HTR-8/SVneo (cell line): ENCODE measurements around the gene AFP.
A peak's percentile ranks its signal among the peaks of the same experiment; 100 is the strongest.

Experiments
- DNase-seq: peaks from one replicate; pipeline ENCODE4 v3.0.0; 2011; ENCODE audit warnings: low spot score, mixed read lengths; ENCODE audit not compliant: insufficient read length
- FAIRE-seq: peaks from 2 replicates; lab custom pipeline; 2011; peaks lifted over from hg19 to GRCh38; lab: Jason Lieb, UNC

AFP gene

DNA sequence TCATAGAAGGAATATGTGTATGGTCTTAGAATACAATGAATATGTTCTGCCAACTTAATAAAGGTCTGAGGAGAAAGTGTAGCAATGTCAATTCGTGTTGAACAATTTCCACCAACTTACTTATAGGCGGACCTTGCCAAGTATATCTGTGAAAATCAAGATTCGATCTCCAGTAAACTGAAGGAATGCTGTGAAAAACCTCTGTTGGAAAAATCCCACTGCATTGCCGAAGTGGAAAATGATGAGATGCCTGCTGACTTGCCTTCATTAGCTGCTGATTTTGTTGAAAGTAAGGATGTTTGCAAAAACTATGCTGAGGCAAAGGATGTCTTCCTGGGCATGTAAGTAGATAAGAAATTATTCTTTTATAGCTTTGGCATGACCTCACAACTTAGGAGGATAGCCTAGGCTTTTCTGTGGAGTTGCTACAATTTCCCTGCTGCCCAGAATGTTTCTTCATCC lies 22.7 kb upstream of the AFP start:
- no peak for FAIRE-seq

DNA sequence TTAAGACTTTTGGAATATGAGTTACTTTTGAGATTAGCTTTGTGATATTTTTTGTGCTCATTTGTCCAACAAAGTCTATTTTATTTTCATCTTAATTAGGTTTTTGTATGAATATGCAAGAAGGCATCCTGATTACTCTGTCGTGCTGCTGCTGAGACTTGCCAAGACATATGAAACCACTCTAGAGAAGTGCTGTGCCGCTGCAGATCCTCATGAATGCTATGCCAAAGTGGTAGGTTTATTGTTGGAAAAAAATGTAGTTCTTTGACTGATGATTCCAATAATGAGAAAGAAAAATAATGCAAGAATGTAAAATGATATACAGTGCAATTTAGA lies 21.1 kb upstream of the AFP start:
- DNase-seq, result no peak
- no peak for FAIRE-seq

More for the DNA sequence above, 22.7 kb upstream of the AFP start:
- DNase-seq, result no peak

DNA sequence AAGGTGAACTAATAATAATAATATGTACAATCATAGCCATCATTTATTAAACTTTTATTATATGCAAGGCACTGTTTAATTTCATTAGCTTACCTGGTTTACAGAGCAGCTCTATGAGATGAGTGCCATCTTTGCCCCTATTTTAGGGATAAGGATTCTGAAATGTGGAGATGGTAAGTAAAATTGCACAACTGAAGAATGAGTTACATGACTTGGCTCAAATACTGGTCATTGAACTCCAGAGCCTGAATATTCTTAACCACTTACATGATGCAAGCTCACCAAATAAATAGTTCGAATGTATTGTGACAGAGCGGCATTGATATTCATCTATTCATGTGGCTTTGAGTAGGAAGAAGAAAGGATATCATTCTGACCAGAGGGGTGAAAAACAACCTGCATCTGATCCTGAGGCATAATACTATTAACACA lies 20.2 kb upstream of the AFP start:
- FAIRE-seq (no peak), DNase-seq (no peak)

- FAIRE-seq (no peak), DNase-seq (no peak)
These were observed 19.5 kb upstream of the AFP start for GRCh38 chr4:73416423-73417087.

- DNase-seq (no peak), FAIRE-seq (no peak)
These were observed 18.7 kb upstream of the AFP start for GRCh38 chr4:73417342-73417741.

- no peak for FAIRE-seq
- DNase-seq, result no peak
These were observed 18.0 kb upstream of the AFP start for GRCh38 chr4:73417973-73418372.

GRCh38 chr4:73418677-73419076 lies 17.3 kb upstream of the AFP start:
- no peak for DNase-seq
- FAIRE-seq, result no peak

DNA sequence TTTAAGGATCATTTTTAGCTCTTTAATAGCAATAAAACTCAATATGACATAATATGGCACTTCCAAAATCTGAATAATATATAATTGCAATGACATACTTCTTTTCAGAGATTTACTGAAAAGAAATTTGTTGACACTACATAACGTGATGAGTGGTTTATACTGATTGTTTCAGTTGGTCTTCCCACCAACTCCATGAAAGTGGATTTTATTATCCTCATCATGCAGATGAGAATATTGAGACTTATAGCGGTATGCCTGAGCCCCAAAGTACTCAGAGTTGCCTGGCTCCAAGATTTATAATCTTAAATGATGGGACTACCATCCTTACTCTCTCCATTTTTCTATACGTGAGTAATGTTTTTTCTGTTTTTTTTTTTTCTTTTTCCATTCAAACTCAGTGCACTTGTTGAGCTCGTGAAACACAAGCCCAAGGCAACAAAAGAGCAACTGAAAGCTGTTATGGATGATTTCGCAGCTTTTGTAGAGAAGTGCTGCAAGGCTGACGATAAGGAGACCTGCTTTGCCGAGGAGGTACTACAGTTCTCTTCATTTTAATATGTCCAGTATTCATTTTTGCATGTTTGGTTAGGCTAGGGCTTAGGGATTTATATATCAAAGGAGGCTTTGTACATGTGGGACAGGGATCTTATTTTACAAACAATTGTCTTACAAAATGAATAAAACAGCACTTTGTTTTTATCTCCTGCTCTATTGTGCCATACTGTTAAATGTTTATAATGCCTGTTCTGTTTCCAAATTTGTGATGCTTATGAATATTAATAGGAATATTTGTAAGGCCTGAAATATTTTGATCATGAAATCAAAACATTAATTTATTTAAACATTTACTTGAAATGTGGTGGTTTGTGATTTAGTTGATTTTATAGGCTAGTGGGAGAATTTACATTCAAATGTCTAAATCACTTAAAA lies 16.6 kb upstream of the AFP start:
- no peak for FAIRE-seq
- no peak for DNase-seq

DNA sequence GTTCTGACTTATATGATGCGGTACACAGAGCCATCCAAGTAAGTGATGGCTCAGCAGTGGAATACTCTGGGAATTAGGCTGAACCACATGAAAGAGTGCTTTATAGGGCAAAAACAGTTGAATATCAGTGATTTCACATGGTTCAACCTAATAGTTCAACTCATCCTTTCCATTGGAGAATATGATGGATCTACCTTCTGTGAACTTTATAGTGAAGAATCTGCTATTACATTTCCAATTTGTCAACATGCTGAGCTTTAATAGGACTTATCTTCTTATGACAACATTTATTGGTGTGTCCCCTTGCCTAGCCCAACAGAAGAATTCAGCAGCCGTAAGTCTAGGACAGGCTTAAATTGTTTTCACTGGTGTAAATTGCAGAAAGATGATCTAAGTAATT lies 15.4 kb upstream of the AFP start:
- DNase-seq (no peak), FAIRE-seq (no peak)

DNA sequence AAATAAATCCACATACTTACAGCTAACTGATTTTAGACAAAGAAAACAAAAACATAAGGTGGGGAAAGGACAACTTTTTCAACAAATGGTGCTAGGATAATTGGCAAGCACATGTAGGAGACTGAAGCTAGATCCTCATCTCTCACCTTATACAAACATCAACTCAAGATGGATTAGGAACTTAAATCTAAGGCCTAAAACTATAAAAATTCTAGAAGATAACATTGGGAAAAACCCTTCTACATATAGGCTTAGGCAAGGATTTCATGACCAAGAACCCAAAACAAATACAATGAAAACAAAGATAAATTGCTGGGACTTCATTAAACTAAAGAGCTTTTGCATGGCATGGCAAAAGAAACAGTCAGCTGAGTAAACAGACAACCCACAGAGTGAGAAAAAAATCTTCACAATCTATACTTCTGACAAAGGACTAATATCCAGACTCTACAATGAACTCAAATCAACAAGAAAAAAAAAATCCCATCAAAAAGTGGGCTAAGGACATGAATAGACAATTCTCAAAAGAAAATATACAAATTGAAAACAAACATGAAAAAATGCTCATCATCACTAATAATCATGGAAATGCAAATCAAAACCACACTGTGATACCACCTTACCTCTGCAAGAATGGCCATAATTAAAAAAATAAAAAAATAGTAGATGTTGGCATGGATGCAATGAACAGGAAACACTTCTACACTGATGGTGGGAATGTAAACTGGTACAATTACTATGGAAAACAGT lies 14.1 kb upstream of the AFP start:
- no peak for FAIRE-seq
- DNase-seq, result no peak

DNA sequence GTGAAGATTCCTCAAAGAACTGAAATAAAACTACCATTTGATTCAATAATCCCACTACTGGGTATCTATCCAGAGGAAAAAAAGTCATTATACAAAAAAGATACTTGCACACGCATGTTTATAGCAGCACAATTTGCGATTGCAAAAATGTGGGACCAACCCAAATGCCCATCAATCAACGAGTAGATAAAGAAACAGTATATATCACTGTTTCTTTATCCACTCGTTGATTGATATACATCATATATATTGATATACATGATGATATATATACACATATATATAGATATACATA lies 13.6 kb upstream of the AFP start:
- FAIRE-seq (no peak), DNase-seq (no peak)

GRCh38 chr4:73423184-73423583 lies 12.8 kb upstream of the AFP start:
- no peak for FAIRE-seq
- no peak for DNase-seq

GRCh38 chr4:73426666-73427065 lies 9.4 kb upstream of the AFP start:
- DNase-seq, result no peak
- no peak for FAIRE-seq

DNA sequence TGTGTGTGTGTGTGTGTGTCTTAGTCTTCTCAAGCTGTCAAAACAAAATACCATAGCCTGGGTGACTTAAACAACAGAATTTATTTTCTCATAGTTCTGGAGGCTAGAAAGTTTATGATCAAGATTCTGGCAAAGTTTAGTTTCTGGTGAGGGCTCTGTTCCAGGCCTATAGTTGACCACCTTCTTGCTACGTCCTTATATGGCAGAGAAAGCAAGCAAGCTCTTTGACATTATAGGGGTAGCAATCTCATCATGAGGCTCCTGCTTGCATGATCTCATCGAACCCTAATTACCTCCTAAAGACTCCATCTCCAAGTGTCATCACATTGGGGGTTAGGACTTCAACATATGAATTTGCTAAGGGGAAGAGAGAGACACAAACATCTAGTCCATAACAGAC lies 6.9 kb upstream of the AFP start:
- no peak for FAIRE-seq
- no peak for DNase-seq

- FAIRE-seq, result no peak
- DNase-seq, result no peak
These were observed 6.0 kb upstream of the AFP start for GRCh38 chr4:73429826-73430587.

GRCh38 chr4:73431813-73432168 lies 4.2 kb upstream of the AFP start:
- FAIRE-seq, result no peak

DNA sequence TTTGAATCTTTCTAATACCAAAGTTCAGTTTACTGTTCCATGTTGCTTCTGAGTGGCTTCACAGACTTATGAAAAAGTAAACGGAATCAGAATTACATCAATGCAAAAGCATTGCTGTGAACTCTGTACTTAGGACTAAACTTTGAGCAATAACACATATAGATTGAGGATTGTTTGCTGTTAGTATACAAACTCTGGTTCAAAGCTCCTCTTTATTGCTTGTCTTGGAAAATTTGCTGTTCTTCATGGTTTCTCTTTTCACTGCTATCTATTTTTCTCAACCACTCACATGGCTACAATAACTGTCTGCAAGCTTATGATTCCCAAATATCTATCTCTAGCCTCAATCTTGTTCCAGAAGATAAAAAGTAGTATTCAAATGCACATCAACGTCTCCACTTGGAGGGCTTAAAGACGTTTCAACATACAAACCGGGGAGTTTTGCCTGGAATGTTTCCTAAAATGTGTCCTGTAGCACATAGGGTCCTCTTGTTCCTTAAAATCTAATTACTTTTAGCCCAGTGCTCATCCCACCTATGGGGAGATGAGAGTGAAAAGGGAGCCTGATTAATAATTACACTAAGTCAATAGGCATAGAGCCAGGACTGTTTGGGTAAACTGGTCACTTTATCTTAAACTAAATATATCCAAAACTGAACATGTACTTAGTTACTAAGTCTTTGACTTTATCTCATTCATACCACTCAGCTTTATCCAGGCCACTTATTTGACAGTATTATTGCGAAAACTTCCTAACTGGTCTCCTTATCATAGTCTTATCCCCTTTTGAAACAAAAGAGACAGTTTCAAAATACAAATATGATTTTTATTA lies 3.6 kb upstream of the AFP start:
- no peak for DNase-seq
- FAIRE-seq, result no peak

More at GRCh38 chr4:73431813-73432168, 4.2 kb upstream of the AFP start:
- no peak for DNase-seq

DNA sequence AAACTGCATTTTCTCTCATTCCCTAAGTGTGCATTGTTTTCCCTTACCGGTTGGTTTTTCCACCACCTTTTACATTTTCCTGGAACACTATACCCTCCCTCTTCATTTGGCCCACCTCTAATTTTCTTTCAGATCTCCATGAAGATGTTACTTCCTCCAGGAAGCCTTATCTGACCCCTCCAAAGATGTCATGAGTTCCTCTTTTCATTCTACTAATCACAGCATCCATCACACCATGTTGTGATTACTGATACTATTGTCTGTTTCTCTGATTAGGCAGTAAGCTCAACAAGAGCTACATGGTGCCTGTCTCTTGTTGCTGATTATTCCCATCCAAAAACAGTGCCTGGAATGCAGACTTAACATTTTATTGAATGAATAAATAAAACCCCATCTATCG lies 2.9 kb upstream of the AFP start:
- no peak for DNase-seq
- no peak for FAIRE-seq

DNA sequence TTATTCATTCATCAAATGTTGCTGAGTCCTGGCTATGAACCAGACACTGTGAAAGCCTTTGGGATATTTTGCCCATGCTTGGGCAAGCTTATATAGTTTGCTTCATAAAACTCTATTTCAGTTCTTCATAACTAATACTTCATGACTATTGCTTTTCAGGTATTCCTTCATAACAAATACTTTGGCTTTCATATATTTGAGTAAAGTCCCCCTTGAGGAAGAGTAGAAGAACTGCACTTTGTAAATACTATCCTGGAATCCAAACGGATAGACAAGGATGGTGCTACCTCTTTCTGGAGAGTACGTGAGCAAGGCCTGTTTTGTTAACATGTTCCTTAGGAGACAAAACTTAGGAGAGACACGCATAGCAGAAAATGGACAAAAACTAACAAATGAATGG lies 1.7 kb upstream of the AFP start:
- peak; percentile 5 for DNase-seq

More for the DNA sequence above, 1.7 kb upstream of the AFP start:
- FAIRE-seq, result no peak
